Left colon (tissue), 2 donors: ENCODE measurements around the gene PMM2. TPM values are rescaled to one million over a fixed set of nuclear protein-coding genes. Genes with fewer than 3 reads are reported as not detected.
"Not testable (repeated sequence)": the region's sequence is repeated elsewhere in the genome, so short reads cannot be mapped to it uniquely, and the experiment has no call there.

Experiments used
- ATAC-seq: fragments of 200-7000 bp; cut with Tn5 transposase; one replicate; pipeline ENCODE4 v1.9.1; 2020; ENCODE audit warnings: mild to moderate bottlenecking, moderate library complexity
- DNase-seq, 2 donors: peaks; one replicate each; pipeline ENCODE4 v3.0.0-alpha.2; 2020
- intact Hi-C, 2 donors: fragments of 100-400 bp; cut with DNase I in 1 of 2; cut with micrococcal nuclease in 1 of 2; formaldehyde crosslinking; loops; one replicate each; pipeline versions ENCODE4 v1.11.2 to v1.14.0; 2022; cut with DNase I, micrococcal nuclease
- total RNA-seq, 2 donors: library from RNA; stranded (reverse); fragmentation: NEBNext Ultra II Directional; extraction: Animal tissue kit (Norgen Biotek cat#: 25700); gene quantifications; one replicate each; pipeline ENCODE4 v1.2.1, GENCODE V29; 2021
- donor health status: DM: no; HTN: no; CAD: no.
- donor health status: DM: yes; HTN: yes; CAD: no.

PMM2 gene
- total RNA-seq, 2 donors from 2014 or later, result 55.1 to 92.4 TPM

- DNase-seq (no peak), ATAC-seq (no peak)
- intact Hi-C loops, result no loop called here
These were observed 62.6 kb downstream of the PMM2 start for GRCh38 chr16:8859913-8860881.

- ATAC-seq (no peak), DNase-seq (no peak)
These were observed 64.1 kb downstream of the PMM2 start for GRCh38 chr16:8861563-8862308.

GRCh38 chr16:8862309-8863130 lies 64.9 kb downstream of the PMM2 start:
- no peak for ATAC-seq
- intact Hi-C loops, result no loop called here
- no peak for DNase-seq

More at GRCh38 chr16:8861563-8862308, 64.1 kb downstream of the PMM2 start:
- intact Hi-C loops, result no loop called here

GRCh38 chr16:8863594-8864424 lies 66.2 kb downstream of the PMM2 start:
- intact Hi-C loops, result no loop called here
- ATAC-seq (peak; percentile 56), DNase-seq (peak; percentile 69)

GRCh38 chr16:8864480-8865110 lies 67.0 kb downstream of the PMM2 start:
- no peak for DNase-seq
- no peak for ATAC-seq
- intact Hi-C loops, result loop anchor here in 1 of 2 donors (5.0 kb wide), 1 partner anchor 233 kb away; no protein-coding TSS in a partner anchor

- ATAC-seq (no peak), DNase-seq (no peak)
- intact Hi-C loops, result loop anchor here in 1 of 2 donors (5.0 kb wide), 1 partner anchor 232 kb away; no protein-coding TSS in a partner anchor
These were observed 67.7 kb downstream of the PMM2 start for GRCh38 chr16:8865145-8865882.

- DNase-seq, result peak; percentile 58 to 60
- peak; percentile 3 for ATAC-seq
- intact Hi-C loops, result loop anchor here in 1 of 2 donors (5.0 kb wide), 1 partner anchor 231 kb away; no protein-coding TSS in a partner anchor
These were observed 68.7 kb downstream of the PMM2 start for GRCh38 chr16:8866118-8866883.

GRCh38 chr16:8866884-8867215 lies 69.2 kb downstream of the PMM2 start:
- ATAC-seq (no peak), DNase-seq (no peak)
- intact Hi-C loops, result loop anchor here in 1 of 2 donors (5.0 kb wide), 1 partner anchor 230 kb away; no protein-coding TSS in a partner anchor

- intact Hi-C loops, result loop anchor here in 1 of 2 donors (5.0 kb wide), 1 partner anchor 230 kb away; no protein-coding TSS in a partner anchor
- peak; percentile 73 to 81 for DNase-seq
- no peak for ATAC-seq
These were observed 69.7 kb downstream of the PMM2 start for GRCh38 chr16:8867216-8867931.

- intact Hi-C loops, result loop anchor here in 1 of 2 donors (5.0 kb wide), 1 partner anchor 229 kb away; no protein-coding TSS in a partner anchor
- no peak for ATAC-seq
- DNase-seq, result no peak
These were observed 70.3 kb downstream of the PMM2 start for GRCh38 chr16:8867932-8868415.

GRCh38 chr16:8868416-8869211 lies 71.0 kb downstream of the PMM2 start, which contains the start of gene CARHSP1:
TSS of gene CARHSP1 (minus strand) at chr16:8869006. CDS start at chr16:8859328, 9,678 bp downstream.
- ATAC-seq (peak; percentile 81), DNase-seq (peak; percentile 88 to 89)
- intact Hi-C loops, result loop anchor here in 1 of 2 donors (5.0 kb wide), 1 partner anchor 229 kb away; no protein-coding TSS in a partner anchor

GRCh38 chr16:8869212-8869987 lies 71.8 kb downstream of the PMM2 start:
- intact Hi-C loops, result loop anchor here in 1 of 2 donors (5.0 kb wide), 1 partner anchor 228 kb away; no protein-coding TSS in a partner anchor
- no peak for ATAC-seq
- no peak for DNase-seq

- intact Hi-C loops, result loop anchor here in 1 of 2 donors (5.0 kb wide), 1 partner anchor 227 kb away; no protein-coding TSS in a partner anchor
- ATAC-seq, DNase-seq: not testable (repeated sequence)
These were observed 72.3 kb downstream of the PMM2 start for GRCh38 chr16:8869988-8870241.
